22Rv1 (cell line): ENCODE data around the gene TFAP2A.

Experiments
- CTCF ChIP-seq: fragments of 450-650 bp; IDR thresholded peaks from 2 replicates; pipeline ENCODE4 v1.5.1; 2017; ENCODE audit warnings: mild to moderate bottlenecking
- ZFX ChIP-seq: fragments of 450-650 bp; IDR thresholded peaks from 2 replicates; pipeline ENCODE4 v1.6.1; 2017; ENCODE audit warnings: antibody characterized with exemption, borderline replicate concordance

- TF ChIP-seq CTCF = no peak
- no peak for TF ChIP-seq ZFX
These were observed 9.4 kb downstream of the TFAP2A start for GRCh38 chr6:10405513-10405900.
